Lung (tissue), 12 donors: ENCODE measurements around the gene SIN3A. TPM values are rescaled to one million over a fixed set of nuclear protein-coding genes. Genes with fewer than 3 reads are reported as not detected.
A peak's percentile ranks its signal among the peaks of the same experiment; 100 is the strongest.

ENCODE experiments used
- ATAC-seq: fragments of 200-7000 bp; cut with Tn5 transposase; one replicate; pipeline ENCODE4 v1.9.1; 2020; ENCODE audit warnings: moderate number of reproducible peaks; ENCODE audit not compliant: insufficient read depth, low FRiP score
- DNase-seq, 3 donors: peaks; one replicate each; pipeline ENCODE4 v3.0.0-alpha.2; 2013 to 2017
- H3K27ac ChIP-seq, 2 donors: one replicate each; pipeline ENCODE4 v1.5.1; 2013; ENCODE audit warnings: mild to moderate bottlenecking in 2 of 2, moderate library complexity in 2 of 2, control low read depth in 1 of 2, inconsistent platforms in 1 of 2, low read depth in 1 of 2, low read length in 1 of 2
- H3K27me3 ChIP-seq, 3 donors: one replicate each; pipeline ENCODE4 v1.5.1; 2013; ENCODE audit warnings: low read length in 2 of 3; ENCODE audit not compliant: control insufficient read depth in 3 of 3, insufficient read depth in 3 of 3
- H3K36me3 ChIP-seq, 4 donors: one replicate each; pipeline ENCODE4 v1.5.1; 2013; ENCODE audit warnings: low read length in 4 of 4, mild to moderate bottlenecking in 1 of 4, moderate library complexity in 1 of 4; ENCODE audit not compliant: control insufficient read depth in 4 of 4, insufficient read depth in 4 of 4
- H3K4me1 ChIP-seq, 5 donors: one replicate each; pipeline ENCODE4 v1.5.1; 2013; ENCODE audit warnings: low read length in 5 of 5, mild to moderate bottlenecking in 2 of 5, moderate library complexity in 1 of 5; ENCODE audit not compliant: control insufficient read depth in 5 of 5, insufficient read depth in 5 of 5
- H3K4me3 ChIP-seq: one replicate; pipeline ENCODE4 v1.5.1; 2013; ENCODE audit warnings: mild to moderate bottlenecking, control low read depth, moderate library complexity
- H3K9ac ChIP-seq, 2 donors: one replicate each; pipeline ENCODE4 v1.5.1; 2013; ENCODE audit warnings: low read length in 2 of 2, control low read depth in 1 of 2; ENCODE audit not compliant: insufficient read depth in 1 of 2
- H3K9me3 ChIP-seq, 4 donors: one replicate each; pipeline ENCODE4 v1.5.1; 2013; ENCODE audit warnings: low read length in 3 of 4, mild to moderate bottlenecking in 1 of 4, moderate library complexity in 1 of 4; ENCODE audit not compliant: control insufficient read depth in 4 of 4, insufficient read depth in 3 of 4
- CTCF ChIP-seq: IDR thresholded peaks from 2 replicates; pipeline ENCODE4 v1.5.1; 2012; ENCODE audit warnings: mild to moderate bottlenecking; ENCODE audit errors: control extremely low read depth, extremely low read depth
- WGBS, 2 donors: extraction: QIAGEN DNeasy Blood & Tissue Kit; methylation state at CpG; one replicate each; pipeline ENCODE4 v1.1.7; 2013; 5-methylcytosine and 5-hydroxymethylcytosine counted together
- polyA plus RNA-seq, 2 donors: library from polyadenylated mRNA; stranded (reverse); fragments of 200-250 nt; gene quantifications; one replicate each; pipeline ENCODE4 v1.2.1, GENCODE V29; 2013
- total RNA-seq, 2 donors: library from RNA; depleted of rRNA in 1 of 2; stranded (reverse); fragments of >200 nt in 1 of 2; gene quantifications; one replicate each; pipeline ENCODE4 v1.2.1, GENCODE V29; 2014 to 2021
- donor health status: control.
- donor health status: control.
- donor health status: Bipolar disorder and iron deficiency.
- donor health status: healthy.
- donor health status: DM: yes; HTN: yes; CAD: no.

Gene SIN3A
- total and polyA plus RNA-seq, 4 donors = 9.8 to 86.1 (median 43.0) TPM

GRCh38 chr15:75456710-75457109, 5.2 kb upstream of the SIN3A start:
- H3K36me3 ChIP-seq = no peaks in the 10 kb centered on the region
- peaks cover 0 to 17% (median 3%) of the 10 kb centered on the region in 5 donors for H3K4me1 ChIP-seq
- no peaks in the 10 kb centered on the region for H3K9me3 ChIP-seq
- H3K27me3 ChIP-seq = no peaks in the 10 kb centered on the region
- H3K27ac ChIP-seq = peak overlapping the region in 1 of 2 donors; percentile 51
- WGBS, 2 donors = 46 to 62% methylated on average over 6 of the region's 6 CpGs
- H3K9ac ChIP-seq = no peak overlapping the region
- DNase-seq (peak in 2 of 3 donors; percentile 16 to 19), ATAC-seq (no peak)
- no peak for TF ChIP-seq CTCF
- H3K4me3 ChIP-seq = no peak overlapping the region

- Histone ChIP-seq H3K9ac (peak overlapping the region; percentile 70 to 92), H3K4me3 (peak overlapping the region; percentile 79), H3K4me1 (peaks cover 0 to 17% (median 3%) of the 10 kb centered on the region in 5 donors), H3K27ac (peak overlapping the region; percentile 73 to 94), H3K27me3 (no peaks in the 10 kb centered on the region), H3K9me3 (no peaks in the 10 kb centered on the region), H3K36me3 (no peaks in the 10 kb centered on the region)
- WGBS, 2 donors = 2 to 3% methylated on average over 24 of the region's 24 CpGs
- DNase-seq (peak; percentile 37 to 59 (median 41)), ATAC-seq (no peak)
- TF ChIP-seq CTCF = no peak
Measured at GRCh38 chr15:75455982-75456531, 4.6 kb upstream of the SIN3A start.

- Histone ChIP-seq H3K9me3 (no peaks in the 10 kb centered on the region), H3K27ac (peak overlapping the region; percentile 73 to 94), H3K36me3 (no peaks in the 10 kb centered on the region), H3K4me1 (peaks cover 0 to 17% (median 3%) of the 10 kb centered on the region in 5 donors), H3K27me3 (no peaks in the 10 kb centered on the region), H3K9ac (peak overlapping the region; percentile 57 to 92), H3K4me3 (peak overlapping the region; percentile 79)
- TF ChIP-seq CTCF = no peak
- 0% methylated on average over 48 of the region's 48 CpGs for WGBS, 2 donors
- ATAC-seq (peak; percentile 9), DNase-seq (peak; percentile 90 to 92 (median 91))
Measured at GRCh38 chr15:75455424-75455981, 4.0 kb upstream of the SIN3A start.
